Endodermal cell (in vitro differentiated cells): Measurements from ENCODE around the gene CXCL16. TPM values are rescaled to one million over a fixed set of nuclear protein-coding genes. Genes with fewer than 3 reads are reported as not detected.

Experiments
- DNase-seq: peaks from one replicate; pipeline ENCODE4 v3.0.0-alpha.2; 2017
- H3K27ac ChIP-seq: 2 replicates; pipeline ENCODE4 v1.5.1; 2013; ENCODE audit warnings: mild to moderate bottlenecking, low read depth, low read length, moderate library complexity
- H3K27me3 ChIP-seq: 2 replicates; pipeline ENCODE4 v1.6.1; 2013; ENCODE audit warnings: mild to moderate bottlenecking, low read length, moderate library complexity; ENCODE audit not compliant: insufficient read depth, control insufficient read depth, poor library complexity, severe bottlenecking
- H3K36me3 ChIP-seq: 2 replicates; pipeline ENCODE4 v1.7.0; 2013; ENCODE audit warnings: mild to moderate bottlenecking, low read length, moderate library complexity; ENCODE audit not compliant: control insufficient read depth, insufficient read depth
- H3K4me1 ChIP-seq: one replicate; pipeline ENCODE4 v1.7.0; 2013; ENCODE audit warnings: low read length; ENCODE audit not compliant: control insufficient read depth, insufficient read depth
- H3K4me3 ChIP-seq: 2 replicates; pipeline ENCODE4 v1.5.1; 2013; ENCODE audit warnings: mild to moderate bottlenecking, low read length, moderate library complexity
- H3K9ac ChIP-seq: 2 replicates; pipeline ENCODE4 v1.6.1; 2013; ENCODE audit warnings: mild to moderate bottlenecking, low read length, moderate library complexity; ENCODE audit not compliant: poor library complexity, severe bottlenecking; ENCODE audit errors: extremely low read depth
- H3K9me3 ChIP-seq: 2 replicates; pipeline ENCODE4 v1.6.1; 2013; ENCODE audit warnings: mild to moderate bottlenecking, low read length, moderate library complexity; ENCODE audit not compliant: control insufficient read depth
- H3K27ac Mint-ChIP-seq: 2 replicates; pipeline ENCODE4 v1.8.0; 2020; ENCODE audit warnings: mixed read lengths
- H3K27me3 Mint-ChIP-seq: 2 replicates; pipeline ENCODE4 v1.8.0; 2021; ENCODE audit warnings: mild to moderate bottlenecking, mixed read lengths; ENCODE audit not compliant: insufficient read depth
- H3K36me3 Mint-ChIP-seq: 2 replicates; pipeline ENCODE4 v1.8.0; 2020; ENCODE audit warnings: low read depth, mixed read lengths
- H3K4me1 Mint-ChIP-seq: 2 replicates; pipeline ENCODE4 v1.8.0; 2020; ENCODE audit warnings: mixed read lengths
- H3K4me3 Mint-ChIP-seq: 2 replicates; pipeline ENCODE4 v1.8.0; 2020; ENCODE audit warnings: mild to moderate bottlenecking, moderate library complexity, mixed read lengths
- H3K9me3 Mint-ChIP-seq: 2 replicates; pipeline ENCODE4 v1.8.0; 2020; ENCODE audit warnings: mild to moderate bottlenecking, mixed read lengths
- CTCF ChIP-seq: fragments of 200-600 bp; sonication (generic); conservative IDR thresholded peaks from 2 replicates; pipeline ENCODE4 v1.5.0; 2021; ENCODE audit warnings: antibody characterized with exemption, mild to moderate bottlenecking
- WGBS, 2 experiments: methylation state at CpG; one replicate each; pipeline versions ENCODE4 v1.1.5 to v1.1.7; 2013; ENCODE audit warnings: missing lambda C conversion rate in 2 of 2, mixed read lengths in 1 of 2; ENCODE audit not compliant: insufficient coverage in 1 of 2, insufficient read length in 1 of 2; 5-methylcytosine and 5-hydroxymethylcytosine counted together
- total RNA-seq, 2 donors: library from RNA; stranded (reverse); fragmentation: NEBNext Ultra II Directional in 1 of 2; extraction: Animal tissue kit (Norgen Biotek cat#: 25700) in 1 of 2; gene quantifications; 2 replicates in 1 of 2; 3 replicates in 1 of 2; pipeline ENCODE4 v1.2.1, GENCODE V29; 2021

The CXCL16 gene
- total RNA-seq, 2 donors from 2014 or later, result 0.60 to 0.73 TPM

GRCh38 chr17:4743898-4744297, 4.2 kb upstream of the CXCL16 start:
- Mint-ChIP-seq H3K9me3 (no peaks in the 10 kb centered on the region), H3K4me3 (no peak overlapping the region), H3K36me3 (no peaks in the 10 kb centered on the region), H3K27me3 (peaks cover 70% of the 10 kb centered on the region), H3K27ac (no peak overlapping the region), H3K4me1 (peaks cover 3% of the 10 kb centered on the region)
- peaks cover 76% of the 10 kb centered on the region for H3K27me3 ChIP-seq
- no peak overlapping the region for H3K27ac ChIP-seq
- no peak for TF ChIP-seq CTCF
- no peaks in the 10 kb centered on the region for H3K36me3 ChIP-seq
- H3K4me3 ChIP-seq, result no peak overlapping the region
- H3K4me1 ChIP-seq, result peaks cover 3% of the 10 kb centered on the region
- H3K9me3 ChIP-seq, result no peaks in the 10 kb centered on the region
- DNase-seq, result no peak
- H3K9ac ChIP-seq, result no peak overlapping the region
- 91 to 100% methylated on average over 1 to 9 of the region's 9 CpGs for WGBS, 2 experiments

DNA sequence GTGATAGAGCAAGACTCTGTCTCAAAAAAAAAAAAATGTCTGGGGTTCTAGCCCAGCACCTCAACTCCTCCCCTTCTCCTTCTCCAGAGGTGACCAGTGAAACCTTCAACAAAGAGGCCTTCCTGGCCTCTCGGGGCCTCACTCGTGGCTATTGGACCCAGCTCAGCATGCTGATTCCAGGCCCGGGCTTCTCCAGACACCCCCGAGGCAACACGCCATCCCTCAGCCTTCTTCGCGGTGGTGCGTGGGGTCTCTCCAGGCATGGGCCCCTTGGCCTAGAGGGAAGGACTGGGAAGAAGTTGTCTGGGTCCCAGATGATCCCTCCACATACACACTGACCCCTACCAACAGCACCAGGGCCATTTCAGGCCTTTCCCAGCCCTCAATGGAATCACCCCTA, 3.5 kb upstream of the CXCL16 start:
- no peak overlapping the region for H3K27ac ChIP-seq
- no peak overlapping the region for H3K27ac Mint-ChIP-seq
- peaks cover 77% of the 10 kb centered on the region for H3K27me3 Mint-ChIP-seq
- no peak overlapping the region for H3K4me3 Mint-ChIP-seq
- no peaks in the 10 kb centered on the region for H3K36me3 Mint-ChIP-seq
- H3K4me1 ChIP-seq, result peaks cover 5% of the 10 kb centered on the region
- H3K9me3 Mint-ChIP-seq, result no peaks in the 10 kb centered on the region
- H3K4me1 Mint-ChIP-seq, result peaks cover 10% of the 10 kb centered on the region
- no peak for TF ChIP-seq CTCF
- 80 to 93% methylated on average over 1 to 8 of the region's 8 CpGs for WGBS, 2 experiments
- no peaks in the 10 kb centered on the region for H3K36me3 ChIP-seq
- no peak overlapping the region for H3K9ac ChIP-seq
- H3K27me3 ChIP-seq, result peaks cover 83% of the 10 kb centered on the region
- no peak overlapping the region for H3K4me3 ChIP-seq
- no peak for DNase-seq
- no peaks in the 10 kb centered on the region for H3K9me3 ChIP-seq

DNA sequence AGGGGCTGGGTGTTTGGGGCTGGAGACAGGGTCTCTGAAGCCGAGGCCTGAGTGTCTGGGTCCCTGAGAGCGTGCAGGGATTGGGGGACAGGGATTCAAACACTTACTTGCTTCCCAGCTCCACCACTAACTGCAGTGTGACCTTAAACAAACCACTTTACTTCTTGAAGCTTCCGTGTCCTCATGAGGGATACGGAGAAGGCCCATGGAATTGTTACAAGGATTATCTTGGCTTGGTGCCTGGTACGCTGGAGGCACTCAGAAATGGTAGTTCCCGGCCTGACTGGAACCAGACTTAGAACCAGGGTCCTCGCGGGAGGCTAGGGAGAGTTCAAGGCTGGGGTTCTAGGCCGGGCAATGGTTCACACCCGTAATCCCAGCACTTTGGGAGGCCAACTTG, 2.9 kb upstream of the CXCL16 start:
- Histone ChIP-seq H3K36me3 (no peaks in the 10 kb centered on the region), H3K4me1 (peaks cover 5% of the 10 kb centered on the region), H3K27me3 (peaks cover 89% of the 10 kb centered on the region), H3K4me3 (no peak overlapping the region), H3K9ac (no peak overlapping the region), H3K9me3 (no peaks in the 10 kb centered on the region), H3K27ac (no peak overlapping the region)
- DNase-seq, result no peak
- TF ChIP-seq CTCF, result no peak
- Mint-ChIP-seq H3K27ac (no peak overlapping the region), H3K4me1 (peaks cover 11% of the 10 kb centered on the region), H3K27me3 (peaks cover 79% of the 10 kb centered on the region), H3K4me3 (no peak overlapping the region), H3K36me3 (no peaks in the 10 kb centered on the region), H3K9me3 (no peaks in the 10 kb centered on the region)
- 93 to 94% methylated on average over 8 to 10 of the region's 10 CpGs for WGBS, 2 experiments
